Measurements from ENCODE around the gene MX2.

The MX2 gene

GRCh38 chr21:41319273-41319672 is 42.6 kb upstream of the MX2 start:
- H3K4me3 ChIP-seq (ENCODE audit: low read length): no peak overlapping the region
- TF ChIP-seq CTCF (conservative IDR thresholded peaks at IDR 0.05; ENCODE audit: low read length): no peak
- DNase-seq (ENCODE audit: low read depth): no peak

- no peak for DNase-seq (ENCODE audit: low read depth)
- no peak overlapping the region for H3K4me3 ChIP-seq (ENCODE audit: low read length)
- TF ChIP-seq CTCF (conservative IDR thresholded peaks at IDR 0.05; ENCODE audit: low read length): no peak
Observed at GRCh38 chr21:41321211-41321907, 40.5 kb upstream of the MX2 start.

- DNase-seq (ENCODE audit: low read depth): no peak
- TF ChIP-seq CTCF (conservative IDR thresholded peaks at IDR 0.05; ENCODE audit: low read length): no peak
- H3K4me3 ChIP-seq (ENCODE audit: low read length): no peak overlapping the region
Observed at GRCh38 chr21:41321908-41322495, 39.8 kb upstream of the MX2 start.

- DNase-seq (ENCODE audit: low read depth): no peak
- H3K4me3 ChIP-seq (ENCODE audit: low read length): no peak overlapping the region
- no peak for TF ChIP-seq CTCF (conservative IDR thresholded peaks at IDR 0.05; ENCODE audit: low read length)
Observed at GRCh38 chr21:41322496-41323382, 39.1 kb upstream of the MX2 start.

GRCh38 chr21:41325138-41325912 is 36.5 kb upstream of the MX2 start:
- H3K4me3 ChIP-seq (ENCODE audit: low read length): no peak overlapping the region
- DNase-seq (ENCODE audit: low read depth): no peak

More at GRCh38 chr21:41325138-41325912, 36.5 kb upstream of the MX2 start:
- TF ChIP-seq CTCF (conservative IDR thresholded peaks at IDR 0.05; ENCODE audit: low read length): no peak
